Hepatocyte (in vitro differentiated cells): ENCODE measurements around the gene NSUN3.

Source experiments
- CTCF ChIP-seq: fragments of 200-600 bp; sonication (generic); IDR thresholded peaks from 2 replicates; pipeline ENCODE4 v1.5.1; 2016; ENCODE audit warnings: antibody characterized with exemption, mild to moderate bottlenecking; ENCODE audit not compliant: poor library complexity
- EZH2 ChIP-seq: fragments of 200-600 bp; sonication (generic); IDR thresholded peaks from 2 replicates; pipeline ENCODE4 v1.6.1; 2016; ENCODE audit warnings: antibody characterized with exemption, mild to moderate bottlenecking, borderline replicate concordance
- EZH2phosphoT487 ChIP-seq: fragments of 200-600 bp; sonication (generic); IDR thresholded peaks from one replicate; pipeline ENCODE4 v1.6.1; 2018; ENCODE audit warnings: antibody characterized with exemption, mild to moderate bottlenecking, low read depth, moderate library complexity; ENCODE audit not compliant: unreplicated experiment, severe bottlenecking

GRCh38 chr3:94026623-94027022 is 36.2 kb upstream of the NSUN3 start:
- no peak for TF ChIP-seq CTCF
- no peak for TF ChIP-seq EZH2
- TF ChIP-seq EZH2phosphoT487, result no peak
